PFSK-1 (cell line): ENCODE data around the gene RUNX1.

Experiments used
- FOXP2 ChIP-seq: optimal IDR thresholded peaks from 2 replicates; pipeline ENCODE3; 2011; ENCODE audit warnings: borderline replicate concordance, control low read depth, inconsistent platforms; ENCODE audit not compliant: insufficient read depth; ENCODE audit errors: extremely low read length, extremely low read depth
- POLR2AphosphoS5 ChIP-seq: IDR thresholded peaks from 2 replicates; pipeline ENCODE4 v1.6.1; 2012; ENCODE audit warnings: low read depth, mild to moderate bottlenecking, control low read depth, low read length, moderate library complexity
- REST ChIP-seq, 2 experiments: IDR thresholded peaks; 2 replicates each; pipeline versions ENCODE4 v1.6.1 to v1.8.0; 2011 to 2012; ENCODE audit warnings: low read depth in 2 of 2, low read length in 2 of 2, control low read depth in 1 of 2, inconsistent platforms in 1 of 2, mild to moderate bottlenecking in 1 of 2, moderate library complexity in 1 of 2; ENCODE audit not compliant: insufficient read depth in 1 of 2
- SIN3A ChIP-seq: IDR thresholded peaks from 2 replicates; pipeline ENCODE4 v1.6.1; 2012; ENCODE audit warnings: mild to moderate bottlenecking, low read length, moderate library complexity, borderline replicate concordance; ENCODE audit not compliant: insufficient read depth
- TAF1 ChIP-seq: IDR thresholded peaks from 2 replicates; pipeline ENCODE4 v1.6.1; 2012; ENCODE audit warnings: low read length, control low read depth, borderline replicate concordance; ENCODE audit not compliant: insufficient read depth

The RUNX1 gene

GRCh38 chr21:34971656-34972055 lies 77.4 kb downstream of the RUNX1 start:
- TF ChIP-seq TAF1 (no peak), FOXP2 (no peak), POLR2AphosphoS5 (no peak), REST (IDR thresholded peaks at IDR 0.05; ENCODE audit: insufficient read depth in 1 of 2, low read depth in 2 of 2, low read length in 2 of 2) (no peak), SIN3A (no peak)

GRCh38 chr21:34970566-34970965 lies 78.5 kb downstream of the RUNX1 start:
- TF ChIP-seq TAF1 (no peak), REST (IDR thresholded peaks at IDR 0.05; ENCODE audit: insufficient read depth in 1 of 2, low read depth in 2 of 2, low read length in 2 of 2) (no peak), SIN3A (no peak), POLR2AphosphoS5 (no peak), FOXP2 (no peak)

DNA sequence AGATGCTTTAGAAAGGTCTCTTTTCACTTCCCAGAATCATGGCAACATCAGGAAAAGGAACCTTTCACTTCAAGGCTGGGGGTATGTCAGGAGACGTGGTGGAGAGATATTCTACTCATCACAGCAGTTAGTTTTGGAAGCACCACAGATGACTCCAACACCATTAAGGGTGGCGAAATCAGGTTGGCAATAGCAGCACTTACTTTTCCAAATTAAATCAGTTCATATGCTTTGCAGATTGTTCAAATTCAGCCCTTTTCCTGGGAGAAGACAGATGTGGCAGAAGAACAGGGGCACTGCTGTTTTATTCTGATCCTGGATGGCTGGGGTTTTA lies 79.0 kb downstream of the RUNX1 start:
- TF ChIP-seq FOXP2 (no peak), SIN3A (no peak), REST (IDR thresholded peaks at IDR 0.05; ENCODE audit: insufficient read depth in 1 of 2, low read depth in 2 of 2, low read length in 2 of 2) (no peak), POLR2AphosphoS5 (no peak), TAF1 (no peak)

DNA sequence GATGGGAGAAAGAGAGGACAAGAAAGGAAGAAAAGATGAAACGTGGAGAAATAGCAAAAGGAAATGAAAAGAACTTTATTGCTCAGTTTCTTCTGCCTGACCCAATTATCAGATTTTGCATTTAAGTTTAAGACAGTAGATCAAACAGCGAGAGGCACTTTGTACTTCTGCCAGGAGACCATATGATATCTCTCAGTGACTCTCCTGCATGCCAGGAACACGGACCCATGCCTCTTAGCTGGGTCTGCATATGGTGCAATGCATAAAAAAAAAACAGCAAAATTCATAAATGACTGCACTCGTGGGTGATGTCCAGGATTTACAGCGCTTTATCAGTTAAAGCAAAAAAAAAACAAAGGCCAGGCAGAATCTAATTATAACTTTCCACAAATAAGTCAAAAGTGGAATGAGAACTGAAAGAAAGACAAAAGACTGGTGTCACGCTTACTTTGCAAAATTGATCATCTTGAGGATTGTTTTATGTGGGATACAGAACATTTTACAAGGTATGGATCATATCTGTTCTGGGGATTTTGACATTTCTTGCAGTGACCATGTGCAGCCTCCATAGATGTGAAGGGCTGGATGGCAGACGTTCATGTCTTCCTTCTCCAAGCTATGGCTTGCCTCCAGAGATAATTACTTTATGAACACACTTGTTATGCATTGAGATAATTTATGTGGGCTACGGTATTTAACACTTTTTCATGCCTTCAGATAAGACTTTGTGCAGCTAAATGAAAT lies 79.5 kb downstream of the RUNX1 start:
- TF ChIP-seq FOXP2 (no peak), TAF1 (no peak), SIN3A (no peak), POLR2AphosphoS5 (no peak), REST (IDR thresholded peaks at IDR 0.05; ENCODE audit: insufficient read depth in 1 of 2, low read depth in 2 of 2, low read length in 2 of 2) (no peak)

DNA sequence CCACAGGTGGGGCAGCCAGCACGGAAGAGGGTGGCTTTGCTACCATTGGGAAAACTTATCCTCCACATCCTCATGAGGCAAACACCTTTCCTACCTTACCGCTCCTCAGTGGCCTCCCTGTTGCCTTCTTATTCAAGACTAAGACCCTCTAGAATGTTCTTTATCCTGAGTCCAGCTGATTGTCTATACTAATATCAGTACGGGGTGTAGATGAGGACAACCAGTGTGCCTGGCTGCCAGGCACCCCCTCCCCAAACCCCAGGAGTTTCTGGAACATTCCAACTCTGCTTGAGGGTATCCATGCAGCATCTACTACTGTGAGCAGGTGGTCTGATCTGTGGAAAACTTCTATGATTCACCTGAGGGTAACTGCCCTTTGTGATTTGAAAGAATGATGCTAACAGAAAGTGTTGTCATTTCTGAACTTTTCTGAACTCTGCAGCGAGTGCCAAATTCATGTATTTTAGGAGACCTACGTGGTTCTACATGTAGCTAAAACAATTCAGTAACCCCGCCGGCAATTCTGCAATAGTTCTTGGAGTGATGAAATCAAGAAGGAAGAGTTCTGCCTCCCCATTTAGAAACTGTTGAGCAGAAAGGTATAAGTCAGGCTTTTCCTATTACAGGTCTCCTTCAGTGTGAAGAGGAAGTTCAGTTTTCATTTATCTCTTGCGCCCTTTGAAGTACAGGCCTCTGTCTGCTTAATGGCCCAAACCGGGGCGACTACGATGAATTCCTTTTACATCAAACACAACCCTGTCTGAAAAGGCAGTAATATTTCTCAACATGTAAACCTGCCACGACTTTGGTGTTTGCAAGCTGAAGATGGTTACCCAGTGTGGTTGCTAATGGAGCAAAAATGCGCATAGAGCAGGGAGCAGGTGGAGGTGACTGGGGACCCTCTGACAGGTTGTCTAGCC lies 80.4 kb downstream of the RUNX1 start:
- TF ChIP-seq TAF1 (no peak), FOXP2 (no peak), POLR2AphosphoS5 (no peak), SIN3A (no peak), REST (IDR thresholded peaks at IDR 0.05; ENCODE audit: insufficient read depth in 1 of 2, low read depth in 2 of 2, low read length in 2 of 2) (no peak)
